GM12874 (cell line): ENCODE data around the gene KCNE4.

Source experiments
- CTCF ChIP-seq: IDR thresholded peaks from 2 replicates; pipeline ENCODE4 v1.5.1; 2011; ENCODE audit warnings: low read depth, mild to moderate bottlenecking, control low read depth, low read length, moderate library complexity; ENCODE audit not compliant: insufficient read depth

The KCNE4 gene

GRCh38 chr2:223083402-223084070 is 31.5 kb downstream of the KCNE4 start:
- no peak for TF ChIP-seq CTCF

- TF ChIP-seq CTCF: no peak
Measured at GRCh38 chr2:223084873-223085272, 32.9 kb downstream of the KCNE4 start.

GRCh38 chr2:223086370-223086981 is 34.5 kb downstream of the KCNE4 start:
- TF ChIP-seq CTCF: no peak

GRCh38 chr2:223087466-223087865 is 35.5 kb downstream of the KCNE4 start:
- TF ChIP-seq CTCF: no peak

GRCh38 chr2:223088866-223089265 is 36.9 kb downstream of the KCNE4 start:
- no peak for TF ChIP-seq CTCF

GRCh38 chr2:223090039-223090438 is 38.0 kb downstream of the KCNE4 start:
- TF ChIP-seq CTCF: no peak

GRCh38 chr2:223090540-223091235 is 38.7 kb downstream of the KCNE4 start:
- TF ChIP-seq CTCF: no peak
